Omental fat pad (tissue), 4 donors: ENCODE measurements around the gene ZBTB4. TPM values are rescaled to one million over a fixed set of nuclear protein-coding genes. Genes with fewer than 3 reads are reported as not detected.
"Not testable (repeated sequence)": the region's sequence is repeated elsewhere in the genome, so short reads cannot be mapped to it uniquely, and the experiment has no call there.

ENCODE experiments used
- ATAC-seq: fragments of 150-250 bp; one replicate; pipeline ENCODE4 v1.9.1; 2016; ENCODE audit warnings: mild to moderate bottlenecking, moderate library complexity; ENCODE audit not compliant: low FRiP score
- DNase-seq: peaks from one replicate; pipeline ENCODE4 v3.0.0-alpha.2; 2019; ENCODE audit warnings: low spot score
- total RNA-seq, 4 donors: library from RNA; depleted of rRNA; stranded (reverse); fragments of >200 nt; gene quantifications; one replicate each; pipeline ENCODE4 v1.1.0, GENCODE V29; 2016
- TF ChIP-seq, protein P1 (sequence below), 3 donors: fragments of 450-650 bp; IDR thresholded peaks; one replicate each; pipeline ENCODE4 v1.5.1; 2016 to 2017; ENCODE audit warnings: antibody characterized with exemption in 3 of 3, mild to moderate bottlenecking in 3 of 3, moderate library complexity in 2 of 3

ZBTB4 gene
- total RNA-seq, 4 donors from 2014 or later = 27.5 to 57.9 (median 38.5) TPM

DNA sequence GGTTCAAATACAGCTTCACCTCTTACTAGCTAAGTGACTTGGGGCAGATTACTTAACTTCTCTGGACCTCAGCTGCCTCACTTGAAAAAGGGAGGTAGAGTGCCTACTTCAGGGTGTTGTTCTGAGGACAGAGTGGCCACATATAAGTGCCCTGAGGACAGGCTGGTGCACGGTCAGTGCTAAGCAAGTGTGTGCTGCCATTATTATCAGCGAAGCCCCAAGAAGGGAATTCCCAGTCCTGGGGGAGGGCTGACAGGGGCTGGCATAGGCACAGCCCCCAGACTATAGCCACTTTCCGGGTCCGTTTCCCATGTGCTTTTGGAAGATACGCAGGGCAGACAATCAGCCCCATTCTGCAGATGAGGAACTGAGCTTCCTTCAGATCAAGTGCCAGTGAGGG lies 2.5 kb downstream of the ZBTB4 start:
- TF ChIP-seq, protein P1, sequence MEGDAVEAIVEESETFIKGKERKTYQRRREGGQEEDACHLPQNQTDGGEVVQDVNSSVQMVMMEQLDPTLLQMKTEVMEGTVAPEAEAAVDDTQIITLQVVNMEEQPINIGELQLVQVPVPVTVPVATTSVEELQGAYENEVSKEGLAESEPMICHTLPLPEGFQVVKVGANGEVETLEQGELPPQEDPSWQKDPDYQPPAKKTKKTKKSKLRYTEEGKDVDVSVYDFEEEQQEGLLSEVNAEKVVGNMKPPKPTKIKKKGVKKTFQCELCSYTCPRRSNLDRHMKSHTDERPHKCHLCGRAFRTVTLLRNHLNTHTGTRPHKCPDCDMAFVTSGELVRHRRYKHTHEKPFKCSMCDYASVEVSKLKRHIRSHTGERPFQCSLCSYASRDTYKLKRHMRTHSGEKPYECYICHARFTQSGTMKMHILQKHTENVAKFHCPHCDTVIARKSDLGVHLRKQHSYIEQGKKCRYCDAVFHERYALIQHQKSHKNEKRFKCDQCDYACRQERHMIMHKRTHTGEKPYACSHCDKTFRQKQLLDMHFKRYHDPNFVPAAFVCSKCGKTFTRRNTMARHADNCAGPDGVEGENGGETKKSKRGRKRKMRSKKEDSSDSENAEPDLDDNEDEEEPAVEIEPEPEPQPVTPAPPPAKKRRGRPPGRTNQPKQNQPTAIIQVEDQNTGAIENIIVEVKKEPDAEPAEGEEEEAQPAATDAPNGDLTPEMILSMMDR (IDR thresholded peaks at IDR 0.05) = no peak
- DNase-seq = no peak
- no peak for ATAC-seq

DNA sequence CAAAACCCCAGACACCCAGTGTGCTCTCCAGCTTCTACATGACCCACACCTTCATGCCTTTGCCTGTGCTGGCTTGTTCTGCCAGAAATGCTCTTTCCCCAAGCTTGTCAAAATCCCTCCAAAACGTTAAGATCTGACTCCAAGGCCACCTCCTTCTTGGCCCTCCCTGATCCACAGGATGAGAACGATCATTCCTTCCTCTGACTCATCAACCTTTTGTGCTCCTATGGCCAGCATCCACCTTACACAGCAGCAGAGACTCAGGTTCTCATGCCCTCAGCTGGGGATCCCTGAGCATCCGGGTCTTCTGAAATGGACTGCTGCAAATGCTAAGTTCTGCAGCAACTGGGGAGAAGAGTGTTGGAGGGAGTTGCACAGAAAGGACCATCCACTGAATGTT lies 2.9 kb downstream of the ZBTB4 start:
- no peak for ATAC-seq
- TF ChIP-seq, protein P1 (IDR thresholded peaks at IDR 0.05) = no peak
- DNase-seq = no peak

DNA sequence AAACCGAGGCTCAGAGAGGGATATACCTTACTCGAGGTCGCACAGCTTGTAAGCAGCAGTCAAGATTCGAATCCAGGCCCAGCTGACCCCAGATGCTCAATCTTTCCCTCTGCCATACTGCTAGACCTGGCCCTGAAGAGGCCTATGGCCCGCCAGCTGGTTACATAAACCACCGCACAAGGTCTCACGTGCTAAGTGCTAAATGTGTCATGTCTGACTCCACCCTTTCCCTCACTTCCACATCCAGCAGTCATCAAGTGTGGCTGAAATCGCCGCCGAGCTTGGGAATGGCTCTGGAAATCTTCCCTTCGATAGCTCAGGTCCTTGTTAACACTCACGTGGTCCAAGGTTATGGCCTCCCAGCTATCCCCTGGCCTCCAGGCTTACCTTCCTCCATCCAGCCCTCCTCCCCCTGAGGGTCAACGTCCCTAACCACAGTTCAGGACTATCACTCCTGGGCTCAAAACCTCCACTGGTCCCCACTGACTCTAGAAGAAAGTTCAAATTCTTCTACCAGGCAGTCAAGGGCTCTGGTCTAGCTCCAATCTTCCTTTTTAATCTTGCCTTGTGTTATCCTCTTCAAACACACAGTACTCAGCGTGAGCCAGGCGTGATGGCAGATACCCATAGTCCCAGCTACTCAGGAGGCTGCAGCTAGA lies 3.5 kb downstream of the ZBTB4 start:
- DNase-seq (no peak), ATAC-seq (no peak)
- TF ChIP-seq, protein P1 (IDR thresholded peaks at IDR 0.05) = no peak

DNA sequence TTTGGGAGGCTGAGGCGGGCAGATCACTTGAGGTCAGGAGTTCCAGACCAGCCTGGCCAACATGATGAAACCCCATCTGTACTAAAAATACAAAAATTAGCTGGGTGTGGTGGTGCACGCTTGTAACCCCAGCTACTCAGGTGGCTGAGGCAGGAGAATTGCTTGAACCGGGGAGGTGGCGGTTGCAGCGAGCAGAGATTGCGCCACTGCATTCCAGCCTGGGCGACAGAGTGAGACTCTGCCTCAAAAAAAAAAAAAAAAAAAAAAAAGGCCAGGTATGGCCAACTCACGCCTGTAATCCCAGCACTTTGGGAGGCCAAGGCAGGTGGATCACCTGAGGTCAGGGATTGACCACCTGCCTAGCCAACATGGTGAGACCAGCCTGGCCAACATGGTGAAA lies 4.7 kb downstream of the ZBTB4 start:
- not testable (repeated sequence) for ATAC-seq, DNase-seq

DNA sequence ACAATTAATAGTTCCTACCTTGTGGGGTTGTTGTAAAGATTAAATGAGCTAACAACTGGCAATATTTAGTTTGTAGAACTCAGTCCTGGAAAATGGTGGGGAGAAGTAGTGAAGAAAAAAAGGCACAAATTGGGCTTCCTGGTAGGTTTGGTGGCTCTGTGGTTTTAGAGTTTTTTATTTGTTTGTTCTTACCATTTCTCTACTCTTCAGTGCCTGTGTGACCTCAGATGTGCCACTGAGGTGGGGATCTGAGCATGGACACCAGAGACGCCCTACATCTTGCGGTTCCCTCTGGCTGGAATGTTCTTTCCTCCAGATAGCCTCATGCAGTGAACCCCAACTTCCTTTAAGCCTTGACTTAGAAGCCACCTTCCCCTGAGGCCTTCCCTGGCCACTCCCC lies 7.7 kb downstream of the ZBTB4 start:
- ATAC-seq (no peak), DNase-seq (no peak)
- TF ChIP-seq, protein P1 (IDR thresholded peaks at IDR 0.05) = no peak

DNA sequence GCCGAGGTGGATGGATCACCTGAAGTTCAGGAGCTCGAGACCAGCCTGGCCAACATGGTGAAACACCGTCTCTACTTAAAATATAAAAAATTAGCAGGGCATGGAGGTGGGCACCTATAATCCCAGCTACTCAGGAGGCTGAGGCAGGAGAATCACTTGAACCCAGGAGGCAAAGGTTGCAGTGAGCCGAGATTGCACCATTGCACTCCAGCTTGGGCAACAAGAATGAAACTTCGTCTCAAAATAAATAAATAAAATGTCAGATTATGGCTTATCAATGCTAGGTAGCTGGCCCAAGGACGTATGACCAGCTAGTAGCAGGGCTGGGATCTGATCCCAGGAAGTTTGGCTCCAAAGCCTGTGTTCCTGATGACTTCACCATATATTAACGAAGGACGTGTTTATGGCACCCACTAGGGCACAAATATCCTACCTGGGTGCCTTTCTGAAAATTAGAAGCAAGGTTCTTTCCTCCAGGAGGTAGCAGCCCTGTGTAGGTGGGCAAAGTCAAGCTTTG lies 8.9 kb downstream of the ZBTB4 start:
- ATAC-seq, DNase-seq: not testable (repeated sequence)

DNA sequence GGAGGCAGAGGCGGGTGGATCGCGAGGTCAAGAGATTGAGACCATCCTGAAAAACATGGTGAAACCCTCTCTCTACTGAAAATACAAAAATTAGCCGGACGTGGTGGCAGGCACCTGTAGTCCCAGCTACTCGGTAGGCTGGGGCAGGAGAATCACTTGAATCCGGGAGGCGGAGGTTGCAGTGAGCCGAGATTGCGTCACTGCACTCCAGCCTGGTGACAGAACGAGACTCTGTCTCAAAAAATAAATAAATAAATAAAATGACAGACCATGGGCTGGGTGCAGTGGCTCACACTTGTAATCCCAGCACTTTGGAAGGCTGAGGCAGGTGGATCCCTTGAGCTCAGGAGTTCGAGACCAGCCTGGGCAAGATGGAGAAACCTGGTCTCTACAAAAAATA lies 9.6 kb downstream of the ZBTB4 start:
- not testable (repeated sequence) for ATAC-seq, DNase-seq

DNA sequence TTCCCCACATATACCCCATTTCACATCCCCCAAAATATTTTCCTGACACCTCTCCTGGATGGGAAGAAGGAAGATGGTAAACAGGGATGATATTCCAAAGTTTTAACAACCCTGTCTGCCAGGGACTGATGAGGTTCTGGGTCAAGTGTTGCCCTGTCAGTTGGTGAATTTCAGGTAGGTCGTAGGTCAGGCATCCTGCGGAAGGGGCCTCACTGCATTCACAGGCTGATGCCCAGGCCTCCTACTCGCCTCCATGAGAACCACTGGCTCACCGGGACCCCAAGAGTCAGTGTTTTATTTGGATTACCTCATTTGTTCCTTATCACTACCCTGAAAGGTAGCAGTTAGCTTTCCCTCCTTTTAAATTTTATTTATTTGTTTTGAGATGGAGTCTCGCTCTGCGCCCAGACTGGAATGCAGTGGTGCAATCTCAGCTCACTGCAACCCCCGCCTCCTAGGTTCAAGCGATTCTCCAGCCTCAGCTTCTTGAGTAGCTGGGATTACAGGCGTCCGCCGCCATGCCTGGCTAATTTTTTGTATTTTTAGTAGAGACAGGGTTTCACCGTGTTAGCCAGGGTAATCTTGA lies 10.5 kb downstream of the ZBTB4 start:
- ATAC-seq (no peak), DNase-seq (no peak)
- TF ChIP-seq, protein P1 (IDR thresholded peaks at IDR 0.05) = no peak
